Lower leg skin (tissue), 3 donors: ENCODE data around the gene DRICH1.

Experiments used
- CTCF ChIP-seq, 3 donors: fragments of 450-650 bp; IDR thresholded peaks; one replicate each; pipeline ENCODE4 v1.5.1; 2016; ENCODE audit warnings: antibody characterized with exemption in 3 of 3, mild to moderate bottlenecking in 3 of 3, moderate library complexity in 2 of 3
- POLR2A ChIP-seq, 2 donors: fragments of 450-650 bp; IDR thresholded peaks; one replicate each; pipeline ENCODE4 v1.6.1; 2016 to 2017; ENCODE audit warnings: antibody characterized with exemption in 2 of 2, mild to moderate bottlenecking in 1 of 2, moderate library complexity in 1 of 2

- TF ChIP-seq CTCF (IDR thresholded peaks at IDR 0.05) (no peak), POLR2A (IDR thresholded peaks at IDR 0.05) (no peak)
These were observed 27.0 kb downstream of the DRICH1 start for GRCh38 chr22:23604939-23605712.
